Trophoblast cell (in vitro differentiated cells and primary cell): ENCODE data around the gene BRPF3.

Experiments used
- DNase-seq, 2 donors: peaks; one replicate each; pipeline ENCODE4 v3.0.0-alpha.2; 2016
- H2AFZ ChIP-seq: 2 replicates; pipeline ENCODE4 v1.6.1; 2013; ENCODE audit warnings: low read length, moderate library complexity, mild to moderate bottlenecking; ENCODE audit not compliant: insufficient read depth, poor library complexity
- H2AK5ac ChIP-seq: 2 replicates; pipeline ENCODE4 v1.6.1; 2013; ENCODE audit warnings: mild to moderate bottlenecking, low read length
- H2BK120ac ChIP-seq: 2 replicates; pipeline ENCODE4 v1.6.1; 2013; ENCODE audit warnings: low read length, mild to moderate bottlenecking, moderate library complexity; ENCODE audit not compliant: insufficient read depth, poor library complexity
- H2BK12ac ChIP-seq: 2 replicates; pipeline ENCODE4 v1.6.1; 2013; ENCODE audit warnings: mild to moderate bottlenecking, low read length, moderate library complexity
- H2BK5ac ChIP-seq: 2 replicates; pipeline ENCODE4 v1.6.1; 2013; ENCODE audit warnings: low read length, low read depth, moderate library complexity, mild to moderate bottlenecking; ENCODE audit not compliant: poor library complexity
- H3K14ac ChIP-seq: 2 replicates; pipeline ENCODE4 v1.6.1; 2013; ENCODE audit warnings: mild to moderate bottlenecking, low read length
- H3K18ac ChIP-seq: 2 replicates; pipeline ENCODE4 v1.6.1; 2013; ENCODE audit warnings: mild to moderate bottlenecking, low read length
- H3K23ac ChIP-seq: 2 replicates; pipeline ENCODE4 v1.6.1; 2013; ENCODE audit warnings: low read length
- H3K27ac ChIP-seq: 2 replicates; pipeline ENCODE4 v1.5.1; 2013; ENCODE audit warnings: low read depth, mild to moderate bottlenecking, inconsistent platforms, low read length, moderate library complexity
- H3K27me3 ChIP-seq: 2 replicates; pipeline ENCODE4 v1.6.1; 2013; ENCODE audit warnings: inconsistent platforms, mild to moderate bottlenecking, low read length, moderate library complexity; ENCODE audit not compliant: insufficient read depth
- H3K36me3 ChIP-seq, 2 experiments: 1 replicate in 1 of 2; 2 replicates in 1 of 2; pipeline ENCODE4 v1.6.1; 2013; ENCODE audit warnings: low read length in 2 of 2, mild to moderate bottlenecking in 2 of 2, moderate library complexity in 1 of 2; ENCODE audit not compliant: insufficient read depth in 2 of 2, control insufficient read depth in 1 of 2
- H3K4ac ChIP-seq: 2 replicates; pipeline ENCODE4 v1.6.1; 2013; ENCODE audit warnings: low read depth, mild to moderate bottlenecking, low read length, moderate library complexity
- H3K4me1 ChIP-seq, 2 experiments: 1 replicate in 1 of 2; 2 replicates in 1 of 2; pipeline ENCODE4 v1.6.1; 2013; ENCODE audit warnings: low read length in 2 of 2, mild to moderate bottlenecking in 2 of 2, moderate library complexity in 1 of 2; ENCODE audit not compliant: insufficient read depth in 2 of 2, control insufficient read depth in 1 of 2
- H3K4me2 ChIP-seq: 2 replicates; pipeline ENCODE4 v1.6.1; 2013; ENCODE audit warnings: inconsistent platforms, mild to moderate bottlenecking, low read length, moderate library complexity
- H3K4me3 ChIP-seq: 2 replicates; pipeline ENCODE4 v1.5.1; 2013; ENCODE audit warnings: mild to moderate bottlenecking, low read depth, low read length, inconsistent platforms
- H3K79me1 ChIP-seq: one replicate; pipeline ENCODE4 v1.6.1; 2013; ENCODE audit warnings: low read length
- H3K79me2 ChIP-seq: 2 replicates; pipeline ENCODE4 v1.6.1; 2013; ENCODE audit warnings: low read length, mild to moderate bottlenecking; ENCODE audit not compliant: control insufficient read depth, insufficient read depth, poor library complexity
- H3K9ac ChIP-seq: 2 replicates; pipeline ENCODE4 v1.6.1; 2013; ENCODE audit warnings: mild to moderate bottlenecking, low read length
- H3K9me3 ChIP-seq: 2 replicates; pipeline ENCODE4 v1.6.1; 2013; ENCODE audit warnings: low read depth, mild to moderate bottlenecking, control low read depth, inconsistent platforms, low read length; ENCODE audit not compliant: insufficient read depth
- H4K12ac ChIP-seq: 2 replicates; pipeline ENCODE4 v1.6.1; 2013; ENCODE audit warnings: low read depth, mild to moderate bottlenecking, low read length, moderate library complexity
- H4K8ac ChIP-seq: 2 replicates; pipeline ENCODE4 v1.6.1; 2013; ENCODE audit warnings: low read depth, mild to moderate bottlenecking, low read length, moderate library complexity
- H4K91ac ChIP-seq: one replicate; pipeline ENCODE4 v1.6.1; 2013; ENCODE audit warnings: low read depth, mild to moderate bottlenecking, low read length, moderate library complexity
- WGBS: extraction: QIAGEN DNeasy Blood & Tissue Kit; methylation state at CpG from one replicate; pipeline ENCODE4 v1.1.7; 2013; ENCODE audit warnings: missing lambda C conversion rate; ENCODE audit not compliant: insufficient read length, insufficient coverage; ENCODE audit errors: extremely low coverage; 5-methylcytosine and 5-hydroxymethylcytosine counted together

Gene BRPF3

DNA sequence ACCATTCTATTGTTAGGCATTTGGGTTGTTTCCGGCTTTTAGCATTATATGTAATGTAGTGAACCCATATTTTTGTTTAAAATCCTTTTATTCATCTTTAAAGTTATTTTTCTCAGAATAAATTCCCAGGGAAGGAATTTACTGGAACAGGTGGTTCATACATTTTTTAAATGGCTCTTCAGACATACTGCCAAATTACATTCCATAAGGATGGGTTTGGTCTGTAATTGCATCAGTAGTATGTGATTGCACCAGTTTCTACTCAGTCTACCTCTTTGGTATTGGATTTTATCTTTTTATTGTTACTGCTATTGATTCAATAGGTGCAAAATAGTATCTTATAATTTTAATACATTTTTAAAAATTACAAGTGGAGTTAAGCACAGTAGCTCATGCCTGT lies 27.2 kb downstream of the BRPF3 start:
- Histone ChIP-seq H2BK5ac (no peak overlapping the region), H2BK120ac (no peak overlapping the region), H2AFZ (no peak overlapping the region), H2BK12ac (no peak overlapping the region), H3K14ac (no peak overlapping the region), H3K4me2 (no peak overlapping the region), H3K79me2 (no peaks in the 10 kb centered on the region), H3K4me1 (no peaks in the 10 kb centered on the region), H3K4ac (no peak overlapping the region), H3K4me3 (no peak overlapping the region), H3K23ac (no peak overlapping the region), H3K27ac (no peak overlapping the region), H3K27me3 (no peaks in the 10 kb centered on the region), H3K9me3 (no peaks in the 10 kb centered on the region), H4K8ac (no peak overlapping the region), H3K9ac (no peak overlapping the region), H3K79me1 (no peaks in the 10 kb centered on the region), H3K36me3 (peaks cover 28 to 49% of the 10 kb centered on the region in 2 experiments), H4K12ac (no peak overlapping the region), H3K18ac (no peak overlapping the region), H2AK5ac (no peak overlapping the region), H4K91ac (no peak overlapping the region)
- DNase-seq: peak in 1 of 2 donors; percentile 49
- WGBS: no CpG with 5 or more reads among the region's 1 CpG

DNA sequence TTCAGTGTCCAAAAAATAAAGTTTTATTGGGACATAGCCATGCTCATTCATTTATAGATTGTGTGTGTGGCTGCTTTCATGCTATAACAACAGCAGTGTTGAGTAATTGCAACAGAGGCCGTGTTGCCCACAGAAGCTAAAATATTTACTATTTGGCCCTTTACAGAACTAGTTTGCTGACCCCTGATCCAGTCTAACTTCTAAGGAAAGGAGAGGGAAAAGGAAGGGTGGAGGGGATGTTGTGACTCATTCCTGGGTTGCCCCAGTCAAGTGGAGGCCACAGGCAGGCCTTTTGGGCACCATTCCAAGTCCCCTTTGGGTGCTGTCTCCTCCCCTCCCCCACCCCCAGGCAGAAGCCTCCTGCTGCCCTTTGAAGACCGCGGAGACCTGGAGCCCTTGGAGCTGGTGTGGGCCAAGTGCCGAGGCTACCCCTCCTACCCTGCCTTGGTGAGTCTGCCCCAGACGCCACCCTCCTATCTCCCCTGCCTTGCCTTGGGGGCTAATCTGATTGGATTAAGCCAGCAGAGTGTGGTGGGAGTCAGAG lies 28.4 kb downstream of the BRPF3 start:
- Histone ChIP-seq H3K4me1 (no peaks in the 10 kb centered on the region), H3K9me3 (no peaks in the 10 kb centered on the region), H3K27me3 (no peaks in the 10 kb centered on the region), H3K9ac (no peak overlapping the region), H3K79me2 (no peaks in the 10 kb centered on the region), H3K4me2 (no peak overlapping the region), H3K36me3 (peaks cover 32 to 54% of the 10 kb centered on the region in 2 experiments), H4K8ac (no peak overlapping the region), H2AK5ac (no peak overlapping the region), H3K4ac (no peak overlapping the region), H2AFZ (no peak overlapping the region), H4K12ac (no peak overlapping the region), H3K23ac (no peak overlapping the region), H3K79me1 (no peaks in the 10 kb centered on the region), H3K27ac (no peak overlapping the region), H2BK12ac (no peak overlapping the region), H2BK5ac (no peak overlapping the region), H3K18ac (no peak overlapping the region), H2BK120ac (no peak overlapping the region), H3K14ac (no peak overlapping the region), H3K4me3 (no peak overlapping the region), H4K91ac (no peak overlapping the region)
- WGBS: no CpG with 5 or more reads among the region's 5 CpGs
- DNase-seq: no peak

DNA sequence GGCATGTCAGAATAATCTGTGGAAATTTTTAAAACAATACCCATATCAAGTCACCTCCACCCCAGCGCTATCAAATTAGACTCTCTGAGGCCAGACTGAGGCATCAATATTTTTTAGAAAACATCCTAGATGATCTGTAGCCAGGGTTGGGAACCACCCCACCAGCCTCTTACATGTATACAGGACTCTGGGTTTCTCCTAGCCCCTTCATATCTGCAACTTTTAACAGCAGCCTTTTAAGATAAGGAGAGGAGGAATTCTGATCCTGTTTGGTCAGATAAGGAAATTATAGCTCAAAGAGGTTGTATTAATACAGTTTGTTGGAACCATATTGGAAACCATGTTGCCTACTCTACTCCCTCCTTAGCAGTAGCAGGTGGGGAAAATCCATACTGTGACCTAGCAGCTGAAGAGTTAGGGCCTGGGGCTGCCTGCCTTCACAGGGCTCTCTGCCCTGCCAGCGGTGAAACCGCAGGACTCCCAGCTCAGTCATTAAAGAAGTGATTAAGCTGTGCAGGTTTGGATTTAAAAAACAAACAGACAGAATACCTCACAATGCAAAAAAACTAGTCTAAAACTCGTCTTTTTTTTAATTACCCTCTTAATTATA lies 30.0 kb downstream of the BRPF3 start:
- Histone ChIP-seq H3K4me2 (no peak overlapping the region), H2BK120ac (no peak overlapping the region), H3K9ac (no peak overlapping the region), H3K4me3 (no peak overlapping the region), H2BK5ac (no peak overlapping the region), H2AK5ac (no peak overlapping the region), H3K27me3 (no peaks in the 10 kb centered on the region), H3K9me3 (peaks cover 3% of the 10 kb centered on the region), H3K23ac (no peak overlapping the region), H3K4me1 (no peaks in the 10 kb centered on the region), H3K36me3 (peaks cover 45 to 65% of the 10 kb centered on the region in 2 experiments), H2AFZ (no peak overlapping the region), H3K18ac (no peak overlapping the region), H3K4ac (no peak overlapping the region), H3K79me1 (no peaks in the 10 kb centered on the region), H3K27ac (no peak overlapping the region), H3K79me2 (no peaks in the 10 kb centered on the region), H4K12ac (no peak overlapping the region), H4K91ac (no peak overlapping the region), H3K14ac (no peak overlapping the region), H2BK12ac (no peak overlapping the region), H4K8ac (no peak overlapping the region)
- 100% methylated on average over 1 of the region's 4 CpGs for WGBS
- DNase-seq: no peak

DNA sequence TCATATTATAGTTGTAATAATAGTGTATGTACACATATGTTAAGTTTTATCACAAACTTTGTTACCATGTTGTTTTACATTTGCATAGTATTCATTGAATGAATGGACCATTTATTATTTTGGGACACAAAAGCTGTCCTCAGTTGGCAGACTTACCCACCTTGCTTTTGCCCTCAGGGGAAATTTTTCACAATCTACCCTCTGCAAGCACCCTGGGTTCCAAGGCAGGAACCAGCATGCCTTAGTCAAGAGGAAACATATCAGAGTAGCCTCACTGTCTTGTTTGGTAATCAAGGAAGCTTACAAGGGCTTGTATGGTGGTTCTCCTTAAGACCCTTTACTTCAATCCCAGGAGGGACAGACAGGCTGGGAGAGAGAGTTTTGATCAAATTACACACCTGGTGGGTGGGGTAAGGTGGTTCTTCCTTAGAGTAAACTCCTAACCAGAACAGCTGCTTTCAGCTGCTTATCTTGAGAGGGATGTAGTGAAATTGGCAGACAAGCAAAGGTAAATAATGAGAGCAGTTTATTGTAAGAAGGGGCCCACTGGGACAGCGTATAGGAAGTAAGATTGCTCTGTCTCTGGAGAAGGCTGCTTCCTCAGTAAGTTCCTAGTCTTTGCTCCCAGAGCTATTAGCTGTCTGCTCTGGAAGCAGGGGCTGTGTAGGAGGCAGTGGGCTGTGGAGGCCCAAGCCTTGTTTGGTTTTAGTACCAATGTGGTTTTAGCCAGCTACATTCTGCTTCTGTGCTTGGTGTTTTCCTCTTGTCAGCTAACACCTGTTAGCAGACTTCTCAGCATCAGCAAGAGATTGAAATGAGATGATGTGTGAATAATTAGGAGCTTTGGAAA lies 31.1 kb downstream of the BRPF3 start:
- H3K4me1 ChIP-seq: no peaks in the 10 kb centered on the region

More for the DNA sequence above, 31.1 kb downstream of the BRPF3 start:
- no CpG with 5 or more reads among the region's 1 CpG for WGBS
- H4K8ac ChIP-seq: no peak overlapping the region
- H3K4me2 ChIP-seq: no peak overlapping the region
- H2AFZ ChIP-seq: no peak overlapping the region
- no peak overlapping the region for H3K18ac ChIP-seq
- no peak overlapping the region for H4K12ac ChIP-seq
- no peaks in the 10 kb centered on the region for H3K79me1 ChIP-seq
- DNase-seq: peak in 1 of 2 donors; percentile 64
- peaks cover 3% of the 10 kb centered on the region for H3K9me3 ChIP-seq
- H3K14ac ChIP-seq: no peak overlapping the region
- H3K27me3 ChIP-seq: no peaks in the 10 kb centered on the region
- H2BK12ac ChIP-seq: no peak overlapping the region
- no peak overlapping the region for H4K91ac ChIP-seq
- no peak overlapping the region for H3K4ac ChIP-seq
- H3K79me2 ChIP-seq: no peaks in the 10 kb centered on the region
- no peak overlapping the region for H3K4me3 ChIP-seq
- no peak overlapping the region for H3K9ac ChIP-seq
- no peak overlapping the region for H3K27ac ChIP-seq
- H2AK5ac ChIP-seq: no peak overlapping the region
- H3K36me3 ChIP-seq: peaks cover 44 to 62% of the 10 kb centered on the region in 2 experiments
- H3K23ac ChIP-seq: no peak overlapping the region
- H2BK120ac ChIP-seq: no peak overlapping the region
- no peak overlapping the region for H2BK5ac ChIP-seq
